Measurements from ENCODE around the gene MRPL28.
A peak's percentile ranks its signal among the peaks of the same experiment; 100 is the strongest.
"Not testable (repeated sequence)": the region's sequence is repeated elsewhere in the genome, so short reads cannot be mapped to it uniquely, and the experiment has no call there.

The MRPL28 gene

DNA sequence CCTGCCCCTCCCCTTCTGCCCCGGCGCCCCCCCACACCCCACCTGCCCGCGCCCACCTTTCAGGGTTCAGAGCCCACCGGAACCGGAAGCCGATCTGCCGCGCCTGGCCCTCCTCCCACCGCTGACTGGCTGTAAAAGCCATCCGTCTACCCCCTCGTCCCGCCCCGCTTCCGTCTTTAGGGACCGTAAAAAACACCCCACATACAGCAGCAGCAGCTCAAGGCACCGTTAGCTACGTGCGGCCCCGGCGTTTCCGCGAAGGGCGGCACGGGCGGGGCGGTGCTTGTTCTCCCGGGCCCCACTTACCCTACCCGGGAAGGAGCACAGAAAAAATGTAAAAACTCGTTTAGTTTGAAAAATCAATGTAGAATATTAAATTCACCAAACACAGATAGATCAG is at the start of gene MRPL28:
TSS of gene MRPL28 (minus strand) at position 96 of the 400 bp plus-strand sequence. CDS start 320 bp downstream, outside the sequence.
- DNase-seq, result peak; percentile 75 to 89 (median 82)

DNA sequence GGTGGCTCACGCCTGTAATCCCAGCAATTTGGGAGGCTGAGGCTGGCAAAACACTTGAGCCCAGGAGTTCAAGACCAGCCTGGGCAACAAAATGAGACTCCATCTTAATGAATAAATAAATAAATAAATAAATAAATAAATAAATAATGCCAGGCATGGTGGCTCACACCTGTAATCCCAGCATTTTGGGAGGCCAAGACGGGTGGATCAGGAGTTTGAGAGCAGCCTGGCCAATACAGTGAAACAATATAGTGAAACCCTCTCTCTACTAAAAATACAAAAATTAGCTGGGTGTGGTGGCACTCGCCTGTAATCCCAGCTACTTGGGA is 44.8 kb upstream of the MRPL28 start:
- not testable (repeated sequence) for DNase-seq

DNA sequence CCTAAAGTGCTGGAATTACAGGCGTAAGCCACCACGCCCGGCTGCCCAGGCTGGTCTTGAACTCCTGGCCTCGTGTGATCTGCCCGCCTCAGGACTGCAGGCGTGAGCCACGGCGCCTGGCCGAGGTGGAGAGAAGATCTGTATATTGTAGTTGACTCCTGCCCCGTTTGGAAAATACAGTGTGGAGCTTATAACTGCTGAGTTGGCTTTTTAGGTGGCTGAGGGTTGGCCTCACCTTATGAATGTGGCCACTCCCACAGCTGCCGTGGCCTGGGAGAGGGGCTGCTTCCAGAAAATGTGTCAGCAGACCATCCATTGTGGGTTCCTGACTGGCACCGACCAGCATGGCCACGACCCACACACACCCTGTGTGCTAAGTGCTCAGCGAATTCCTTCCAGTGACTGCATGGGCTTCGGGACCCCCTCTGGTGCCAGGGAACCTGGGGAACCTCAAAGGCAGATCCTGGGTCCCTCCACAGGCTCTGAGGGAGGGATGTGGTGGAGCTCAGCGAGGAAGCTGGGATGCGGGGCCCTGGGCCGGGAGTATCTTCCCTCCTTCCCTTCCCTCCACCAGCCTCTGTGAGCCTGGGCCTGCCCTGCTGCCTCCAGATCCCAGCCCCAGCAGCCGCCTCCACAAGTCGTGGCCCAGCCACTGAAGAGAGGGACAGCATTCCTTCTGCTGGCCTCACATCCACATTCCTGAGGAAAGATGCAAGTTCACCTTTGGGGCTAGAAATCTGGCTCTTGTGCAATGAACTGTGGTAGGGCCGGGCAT is 44.2 kb upstream of the MRPL28 start:
- DNase-seq, result no peak

DNA sequence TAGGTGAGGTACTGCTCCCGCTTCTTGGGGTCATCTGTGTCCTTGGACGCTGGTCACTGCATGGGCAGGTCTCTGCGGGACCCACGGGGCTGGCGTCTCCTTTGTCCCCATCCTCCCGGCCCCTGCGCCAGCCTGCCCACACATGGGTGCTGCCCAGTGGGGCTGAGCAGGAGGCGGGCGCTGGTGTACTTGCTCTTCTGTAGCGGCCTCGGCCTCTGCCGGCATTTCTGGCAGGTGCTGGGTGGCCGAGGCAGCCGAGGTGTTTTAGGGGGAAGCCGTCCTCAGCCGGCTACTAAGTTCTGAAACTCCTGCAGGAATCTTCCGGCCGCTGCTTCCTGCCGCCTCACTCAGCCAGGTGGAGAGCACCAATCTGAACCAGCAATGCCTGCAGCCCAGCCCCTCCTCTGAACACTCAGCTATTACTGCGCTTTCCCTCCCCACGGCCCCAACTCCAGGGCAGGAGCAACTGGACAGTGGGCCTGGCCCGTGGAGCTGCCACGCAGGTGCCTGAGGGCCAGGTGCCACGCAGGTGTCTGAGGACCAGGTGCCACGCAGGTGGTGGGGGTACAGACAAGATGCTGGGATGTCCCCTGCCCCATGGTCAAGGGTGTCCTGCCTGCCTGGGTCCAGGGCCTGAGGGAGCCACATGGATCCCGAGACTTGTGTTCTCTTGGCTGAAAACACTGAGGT is 41.4 kb upstream of the MRPL28 start:
- DNase-seq, result no peak

DNA sequence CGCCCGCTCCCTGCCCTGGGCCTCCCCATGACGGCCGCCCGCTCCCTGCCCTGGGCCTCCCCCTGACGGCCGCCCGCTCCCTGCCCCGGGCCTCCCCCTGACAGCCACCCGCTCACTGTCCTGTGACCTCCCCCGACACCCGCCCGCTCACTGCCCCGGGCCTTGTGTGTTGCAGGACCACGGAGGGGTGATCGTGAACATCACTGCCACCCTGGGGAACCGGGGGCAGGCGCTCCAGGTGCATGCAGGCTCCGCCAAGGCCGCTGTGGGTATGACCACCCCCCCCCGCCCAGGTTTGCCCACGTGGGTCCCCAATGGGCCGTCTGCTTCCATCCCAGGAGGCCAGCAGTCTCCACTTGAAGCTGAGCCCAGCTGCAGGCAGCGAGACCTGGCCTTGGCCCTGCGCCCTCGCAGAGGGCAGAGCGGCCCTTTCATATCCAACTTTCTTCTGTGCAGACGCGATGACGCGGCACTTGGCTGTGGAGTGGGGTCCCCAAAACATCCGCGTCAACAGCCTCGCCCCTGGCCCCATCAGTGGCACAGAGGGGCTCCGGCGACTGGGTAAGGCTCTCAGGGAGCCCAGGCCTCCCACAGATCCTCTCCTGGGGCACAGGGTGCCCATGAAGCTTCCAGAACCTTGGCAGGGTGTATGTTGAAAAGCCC is 40.3 kb upstream of the MRPL28 start:
- DNase-seq, result no peak

DNA sequence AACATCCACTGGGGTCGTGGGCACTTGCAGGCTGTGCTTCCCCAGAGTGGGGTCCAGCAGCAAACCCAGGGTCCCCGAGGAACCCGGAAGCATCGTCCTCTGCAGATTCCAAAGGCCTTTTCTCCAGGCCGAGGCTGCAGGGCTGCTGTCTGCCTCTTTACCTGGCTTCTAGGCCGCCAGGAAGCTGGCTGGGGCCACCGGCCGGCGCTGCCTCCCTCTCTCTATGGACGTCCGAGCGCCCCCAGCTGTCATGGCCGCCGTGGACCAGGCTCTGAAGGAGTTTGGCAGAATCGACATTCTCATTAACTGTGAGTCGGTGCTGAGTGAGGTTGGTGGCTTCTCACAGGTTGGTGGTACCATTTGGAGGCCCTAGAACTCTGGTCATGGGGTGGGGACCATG is 36.9 kb upstream of the MRPL28 start:
- DNase-seq, result no peak

DNA sequence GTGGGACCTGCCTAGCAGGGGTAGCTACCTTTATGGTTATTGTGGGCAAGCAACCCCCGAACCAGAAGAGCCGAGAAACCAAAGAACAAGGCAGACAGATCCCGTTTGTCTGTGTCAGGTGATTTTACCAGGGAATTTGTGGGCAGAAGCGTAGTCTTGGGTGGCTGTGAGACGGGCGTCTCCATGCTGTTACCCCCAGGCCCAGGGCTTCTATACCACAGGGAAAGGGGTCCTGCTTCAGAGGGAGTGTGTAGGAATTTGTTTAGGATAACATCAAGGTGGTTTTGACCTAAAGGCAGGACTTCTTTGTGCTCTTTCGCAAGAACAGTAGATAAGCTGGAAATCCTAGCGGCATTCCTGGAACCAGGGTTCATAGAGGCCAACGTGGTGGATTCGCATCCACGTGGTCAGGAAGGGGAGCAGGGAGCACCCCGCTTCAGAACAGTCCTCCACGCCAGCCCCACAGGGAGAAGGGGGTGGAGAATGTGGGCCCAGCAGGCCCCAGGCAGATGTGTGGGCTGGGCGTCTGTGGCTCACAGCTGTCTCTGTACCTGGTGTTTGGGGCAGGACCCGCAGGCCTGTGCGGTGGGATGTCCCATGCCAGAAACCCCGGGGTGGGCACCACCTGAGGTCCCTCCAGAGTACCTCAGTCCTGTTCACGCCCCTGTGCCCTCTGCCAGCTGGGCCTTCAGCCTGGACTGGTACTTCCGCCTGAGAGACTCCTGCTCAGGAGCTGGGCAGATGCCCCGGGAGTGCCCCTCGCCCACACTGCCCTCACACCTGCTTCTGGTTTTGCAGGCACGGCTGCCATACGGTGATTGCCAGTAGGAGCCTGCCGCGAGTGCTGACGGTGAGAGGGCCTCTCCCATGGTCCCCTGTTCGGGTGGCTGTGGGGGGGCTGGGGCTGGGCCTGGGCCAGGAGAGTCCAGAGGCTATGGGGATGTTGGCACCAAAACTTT is 35.5 kb upstream of the MRPL28 start:
- no peak for DNase-seq

DNA sequence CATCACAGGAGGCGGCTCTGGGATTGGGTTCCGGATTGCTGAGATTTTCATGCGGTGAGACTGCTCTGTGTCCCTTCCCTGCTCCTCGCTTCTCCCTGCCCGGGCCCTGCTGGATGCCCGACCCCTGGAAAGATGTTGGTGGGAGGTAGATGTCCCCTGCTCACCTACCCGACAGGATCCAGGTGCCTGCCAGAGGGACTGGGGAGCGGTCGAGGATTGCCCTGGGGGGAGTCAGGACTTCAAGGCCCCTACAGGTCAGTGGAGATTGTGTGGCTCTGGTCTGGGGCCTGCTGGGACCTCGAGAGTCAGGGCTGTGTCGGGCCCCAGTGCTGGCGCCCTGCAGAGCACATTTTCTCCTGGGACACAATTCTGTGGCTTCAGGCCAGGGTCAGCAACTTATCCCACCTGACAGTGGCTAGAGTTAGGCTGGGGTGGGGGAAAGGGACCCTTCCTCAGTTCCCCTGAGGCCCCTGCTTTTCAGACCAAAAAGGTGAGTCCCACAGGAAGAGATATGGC is 34.7 kb upstream of the MRPL28 start:
- DNase-seq, result no peak

DNA sequence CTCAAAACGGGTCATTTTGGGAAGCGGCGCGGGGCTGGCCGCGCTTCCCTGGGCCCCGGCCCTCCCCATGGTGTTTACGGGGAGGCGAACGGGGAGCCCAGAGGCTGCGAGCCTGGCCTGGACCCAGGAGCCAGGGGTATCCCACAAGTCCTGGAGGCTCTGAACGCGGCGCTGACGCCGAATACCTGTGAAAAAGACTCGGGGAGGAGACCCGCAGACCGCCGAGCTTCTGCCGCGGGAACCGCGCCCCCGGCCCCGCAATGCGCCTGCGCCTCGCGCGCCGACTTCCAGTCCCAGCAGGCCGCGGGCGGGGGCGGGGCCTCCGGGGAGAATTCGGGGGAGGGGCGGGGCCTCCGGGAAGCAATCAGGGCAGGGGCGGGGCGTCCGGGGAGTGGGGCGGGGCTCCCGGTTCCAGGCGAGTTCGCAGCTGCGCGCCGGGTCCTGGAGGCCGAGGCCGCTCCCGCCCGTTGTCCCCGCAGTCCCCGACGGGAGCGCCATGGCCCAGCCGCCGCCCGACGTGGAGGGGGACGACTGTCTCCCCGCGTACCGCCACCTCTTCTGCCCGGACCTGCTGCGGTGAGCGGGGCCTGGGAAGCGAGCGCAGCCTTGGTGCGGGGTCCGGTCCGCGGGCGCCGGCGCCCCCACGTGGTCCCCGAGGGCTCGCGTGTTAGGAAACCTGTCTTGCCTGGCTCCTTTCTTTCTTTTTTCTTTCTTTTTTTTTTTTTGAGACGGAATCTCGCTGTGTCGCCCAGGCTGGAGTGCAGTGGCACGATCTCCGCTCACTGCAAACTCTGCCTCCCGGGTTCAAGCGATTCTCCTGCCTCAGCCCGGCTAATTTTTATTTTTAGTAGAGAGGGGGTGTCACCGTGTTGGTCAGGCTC is 31.4 kb upstream of the MRPL28 start, which contains the start of gene DECR2:
TSS of gene DECR2 (plus strand) at position 418 of the 881 bp plus-strand sequence. CDS start at position 497, 79 bp downstream.
- DNase-seq, result peak; percentile 98 to 100 (median 98)

DNA sequence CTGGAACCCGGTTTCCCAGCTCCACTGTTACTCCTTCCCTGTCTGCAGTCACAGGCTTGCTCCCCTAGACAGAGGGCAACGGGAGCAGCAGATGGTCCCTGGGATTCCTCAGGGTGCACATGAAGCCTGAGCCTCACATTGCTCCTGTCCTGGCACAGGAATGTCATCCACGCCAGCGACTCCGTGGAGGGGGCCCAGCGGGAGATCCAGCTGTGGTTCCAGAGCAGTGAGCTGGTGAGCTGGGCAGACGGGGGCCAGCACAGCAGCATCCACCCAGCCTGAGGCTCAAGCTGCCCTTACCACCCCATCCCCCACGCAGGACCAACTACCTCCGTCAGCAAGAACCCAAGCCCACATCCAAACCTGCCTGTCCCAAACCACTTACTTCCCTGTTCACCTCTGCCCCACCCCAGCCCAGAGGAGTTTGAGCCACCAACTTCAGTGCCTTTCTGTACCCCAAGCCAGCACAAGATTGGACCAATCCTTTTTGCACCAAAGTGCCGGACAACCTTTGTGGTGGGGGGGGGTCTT is 29.8 kb upstream of the MRPL28 start:
- DNase-seq, result no peak

DNA sequence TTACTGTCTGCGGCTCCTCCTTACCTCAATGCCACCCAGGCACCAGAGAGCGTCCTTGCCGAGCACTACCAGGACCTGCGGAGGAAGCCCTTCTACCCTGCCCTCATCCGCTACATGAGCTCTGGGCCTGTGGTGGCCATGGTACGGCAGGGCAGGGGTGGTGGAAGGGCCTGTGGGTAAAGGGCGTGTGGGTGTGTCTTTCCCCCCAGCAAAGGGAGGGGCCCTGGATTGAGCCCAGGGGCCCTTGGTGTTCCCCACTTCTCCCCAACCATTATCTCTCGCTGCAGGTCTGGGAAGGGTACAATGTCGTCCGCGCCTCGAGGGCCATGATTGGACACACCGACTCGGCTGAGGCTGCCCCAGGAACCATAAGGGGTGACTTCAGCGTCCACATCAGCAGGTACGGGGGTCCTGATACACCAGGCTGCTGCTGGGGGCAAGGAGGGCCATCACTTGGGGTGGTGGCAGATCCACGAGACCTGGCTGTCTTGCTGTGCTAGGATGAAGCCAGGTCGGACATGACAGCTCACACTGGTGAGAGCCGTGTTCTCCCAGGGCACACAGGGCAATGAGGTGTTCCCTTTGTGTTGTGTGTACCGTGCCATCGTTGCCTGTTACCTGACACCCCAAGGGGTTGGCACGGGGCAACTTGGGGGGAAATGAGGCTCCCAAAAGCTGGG is 29.1 kb upstream of the MRPL28 start:
- DNase-seq, result no peak

DNA sequence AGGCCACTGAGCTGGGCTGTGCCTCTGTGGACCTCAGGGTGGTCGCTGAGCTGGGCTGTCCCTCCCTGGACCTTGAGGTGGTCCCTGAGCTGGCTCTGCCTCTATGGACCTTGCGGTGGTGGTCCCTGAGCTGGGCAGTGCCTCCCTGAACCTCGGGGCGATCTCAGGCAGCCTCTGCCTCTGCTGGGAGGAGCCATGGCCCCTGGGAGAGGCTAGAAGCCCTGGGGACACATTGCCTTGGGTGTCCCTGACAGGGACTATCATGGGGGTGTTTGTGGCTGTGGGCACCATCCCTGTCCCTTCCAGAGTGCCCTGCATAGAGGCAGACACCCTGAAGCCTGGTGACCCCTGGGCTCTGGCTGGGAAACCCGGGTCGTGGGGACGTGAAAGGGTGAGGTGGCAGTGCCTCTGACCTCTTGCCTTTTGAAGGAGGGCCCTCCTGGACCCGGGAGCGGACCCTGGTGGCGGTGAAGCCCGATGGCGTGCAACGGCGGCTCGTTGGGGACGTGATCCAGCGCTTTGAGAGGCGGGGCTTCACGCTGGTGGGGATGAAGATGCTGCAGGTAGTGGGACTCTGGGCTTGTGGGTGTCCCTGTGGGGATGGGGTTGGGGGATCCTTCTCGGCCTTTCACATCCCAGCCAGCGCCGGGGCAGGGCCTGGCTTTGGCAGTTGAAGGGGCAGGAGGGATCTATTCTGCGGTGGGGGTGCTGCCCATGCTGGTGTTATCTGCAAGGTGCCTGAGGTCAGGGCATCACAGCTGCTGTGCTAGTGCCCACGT is 28.4 kb upstream of the MRPL28 start:
- no peak for DNase-seq

DNA sequence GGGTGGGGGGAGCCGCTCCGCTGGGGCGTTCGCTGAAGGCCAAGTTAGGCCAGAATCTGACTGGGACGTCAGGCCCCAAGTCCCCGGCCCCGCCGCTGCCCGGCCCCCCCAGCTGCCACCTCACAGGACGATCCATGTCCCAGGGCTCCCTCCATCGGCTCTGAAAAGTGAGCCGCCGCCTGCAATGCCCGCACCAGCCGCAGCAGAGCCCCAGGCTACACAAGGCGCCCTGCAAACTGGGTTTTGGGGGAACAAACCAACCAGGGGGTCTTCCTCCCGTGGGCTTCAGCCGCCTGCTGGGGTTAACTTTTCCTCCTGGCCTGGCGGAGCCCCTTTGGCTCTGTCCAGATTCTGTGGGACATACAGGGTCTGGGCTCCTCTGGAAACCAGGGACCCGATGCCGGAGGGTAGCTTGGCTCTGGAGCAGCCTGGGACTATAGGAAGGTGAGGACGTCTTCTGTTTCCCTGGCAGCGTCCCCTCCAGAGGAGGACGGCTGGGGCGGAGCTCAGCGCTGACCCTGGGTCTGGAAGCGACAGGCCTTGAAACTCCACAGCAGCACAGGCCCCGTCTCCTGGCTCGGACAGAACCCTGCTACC is 27.5 kb upstream of the MRPL28 start:
- peak in 1 of 4 experiments; percentile 16 for DNase-seq

DNA sequence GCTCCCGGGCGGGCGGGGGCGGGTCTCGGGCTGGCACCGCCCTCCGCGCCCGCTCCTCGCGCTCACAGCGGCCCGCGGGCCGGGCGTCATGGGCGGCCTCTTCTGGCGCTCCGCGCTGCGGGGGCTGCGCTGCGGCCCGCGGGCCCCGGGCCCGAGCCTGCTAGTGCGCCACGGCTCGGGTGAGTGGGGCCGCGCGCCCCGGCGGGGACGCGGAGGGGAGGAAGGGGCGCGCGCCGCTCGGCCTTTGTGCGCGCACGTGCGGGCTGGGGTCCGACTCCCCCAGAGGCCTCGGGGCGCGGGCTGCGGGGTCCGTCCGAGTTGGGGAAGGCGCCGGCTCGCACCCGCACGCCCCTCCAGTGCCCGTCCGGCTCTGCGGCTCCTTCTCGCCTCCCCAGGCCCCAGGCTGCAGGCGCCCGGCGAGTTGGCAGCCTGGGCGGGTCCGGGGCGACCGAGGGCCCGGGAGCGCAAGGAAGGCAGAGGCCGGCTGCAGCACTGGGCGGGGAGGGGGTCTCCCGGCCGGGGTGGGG is 26.9 kb upstream of the MRPL28 start, which contains the start of gene NME4:
TSS of gene NME4 (plus strand) at position 65 of the 527 bp plus-strand sequence. CDS start at position 89, 24 bp downstream.
- peak in 1 of 4 experiments; percentile 18 for DNase-seq

DNA sequence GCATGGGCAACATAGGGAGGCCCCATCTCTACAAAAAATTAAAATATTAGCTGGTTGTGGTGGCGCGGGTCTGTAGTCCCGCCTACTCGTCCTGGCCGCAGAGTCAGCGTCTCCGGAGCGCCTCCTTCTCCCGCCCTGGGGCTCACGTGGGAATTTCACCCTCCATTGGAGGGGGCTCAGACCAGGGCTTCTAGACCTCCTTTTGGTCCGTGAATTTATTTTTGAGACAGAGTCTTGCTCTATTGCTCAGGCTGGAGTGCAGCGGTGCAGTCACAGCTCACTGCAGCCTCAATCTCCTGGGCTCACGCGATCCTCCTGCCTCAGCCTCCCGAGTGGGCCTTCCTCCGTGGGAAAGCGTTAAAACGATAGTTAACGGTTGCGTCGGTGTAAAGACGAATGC is 26.3 kb upstream of the MRPL28 start:
- DNase-seq, result no peak

DNA sequence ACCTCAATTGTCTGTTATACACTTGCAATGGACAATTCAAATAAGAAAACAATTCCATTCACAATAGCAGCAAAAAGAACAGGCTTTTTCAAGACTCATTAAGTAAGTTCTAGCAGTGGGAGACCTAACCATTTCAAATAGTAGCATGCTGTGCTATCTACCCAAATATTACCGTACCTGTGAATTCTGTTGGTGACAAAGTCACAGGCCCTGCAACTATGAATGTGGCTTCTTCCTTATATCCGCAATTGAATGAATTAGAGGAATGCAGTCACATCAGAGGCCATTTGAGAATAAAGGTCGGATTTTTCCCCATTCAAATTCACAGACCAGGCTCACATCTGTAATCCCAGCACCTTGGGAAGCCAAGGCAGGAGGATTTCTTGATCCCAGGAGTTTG is 25.9 kb upstream of the MRPL28 start:
- DNase-seq, result no peak

DNA sequence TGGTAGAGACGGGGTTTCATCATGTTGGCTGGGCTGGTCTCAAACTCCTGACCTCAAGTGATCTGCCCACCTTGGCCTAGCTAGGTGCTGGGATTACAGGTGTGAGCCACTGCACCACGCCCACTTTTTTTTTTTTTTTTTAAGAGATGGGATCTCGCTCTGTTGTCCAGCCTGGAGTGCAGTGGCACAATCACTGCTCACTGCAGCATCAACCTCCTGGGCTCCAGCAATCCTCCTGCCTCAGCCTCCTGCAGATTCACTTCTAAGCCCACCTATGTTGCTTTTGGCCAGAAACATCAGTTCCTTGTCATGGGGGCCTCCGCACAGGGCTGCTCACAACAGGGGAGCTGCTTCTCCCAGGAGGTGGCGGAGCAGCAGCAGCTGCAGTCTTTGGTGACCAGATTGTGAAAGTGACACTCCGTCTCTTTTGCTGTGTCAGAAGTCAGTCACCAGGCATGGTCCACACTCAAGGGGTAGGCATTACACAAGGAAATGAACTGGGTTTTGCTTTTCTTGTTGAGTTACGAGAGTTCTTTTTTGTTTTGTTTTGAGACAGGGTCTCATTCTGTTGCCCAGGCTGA is 22.2 kb upstream of the MRPL28 start:
- no peak for DNase-seq

DNA sequence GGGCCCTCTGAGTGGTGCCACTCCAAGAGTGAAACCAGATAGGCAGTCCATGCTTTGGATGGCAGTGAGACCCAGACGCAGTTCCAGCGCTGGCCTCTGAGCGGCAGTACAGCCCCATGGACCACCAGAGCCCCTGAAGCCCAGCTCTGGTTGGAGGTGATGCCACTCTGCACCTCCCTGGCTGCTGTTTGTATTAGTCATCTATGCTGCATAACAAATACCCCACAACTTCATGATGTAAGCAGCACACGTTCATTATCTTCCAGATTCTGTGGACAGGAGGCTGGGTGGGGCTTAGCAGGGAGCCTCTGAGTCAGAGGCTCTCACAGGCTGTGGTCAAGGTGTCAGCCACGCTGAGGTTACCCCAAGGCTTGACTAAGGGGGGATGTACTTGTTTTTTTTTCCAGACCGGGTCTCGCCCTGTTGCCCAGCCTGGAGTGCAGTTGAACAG is 21.6 kb upstream of the MRPL28 start:
- peak in 3 of 4 experiments; percentile 43 to 64 (median 45) for DNase-seq

Data from activated naive CD4-positive, alpha-beta T cell (primary cell).